Measurements from ENCODE around the gene KCTD5. TPM values are rescaled to one million over a fixed set of nuclear protein-coding genes. Genes with fewer than 3 reads are reported as not detected.

The KCTD5 gene
- total RNA-seq, 1 experiment from 2014 or later = 66.5 TPM

GRCh38 chr16:2719328-2720063, 37.2 kb downstream of the KCTD5 start:
- H3K4me3 ChIP-seq = peak overlapping the region; percentile 64

GRCh38 chr16:2720064-2720457, 37.7 kb downstream of the KCTD5 start, which contains the start of gene PRSS27:
Gene PRSS27, minus strand, starts transcription at chr16:2720224. Its CDS starts 64 bp downstream, at chr16:2720160.
- CTCF ChIA-PET = interaction anchor here (1.1 kb wide), 1 partner anchor 70 kb away, joined by 11 read pairs; no protein-coding TSS in a partner anchor

More at GRCh38 chr16:2719328-2720063, 37.2 kb downstream of the KCTD5 start:
- POLR2A ChIA-PET (ENCODE audit: unreplicated experiment) = interaction anchor here (0.6 to 0.8 kb wide), 4 partner anchors 37 to 139 kb away, joined by 3 read pairs; partner anchors contain the start of genes ELOB and KCTD5
- peak; percentile 82 to 90 for DNase-seq
- Histone ChIP-seq H3K9me3 (ENCODE audit: insufficient read depth, low read depth) (no peaks in the 10 kb centered on the region), H3K4me2 (peak overlapping the region; percentile 94), H3K4me1 (replicated peaks; ENCODE audit: insufficient read depth) (peaks cover 34% of the 10 kb centered on the region), H3K27ac (peak overlapping the region; percentile 72), H3K36me3 (ENCODE audit: low read depth) (no peaks in the 10 kb centered on the region), H3K79me2 (ENCODE audit: low read depth) (0 out of 2 replicates have a peak, but pooled peaks cover 4% of the 10 kb centered on the region), H3K9me2 (ENCODE audit: insufficient read depth) (no peaks in the 10 kb centered on the region), H3F3A (ENCODE audit: insufficient read depth, low read depth) (peaks cover 45% of the 10 kb centered on the region), H4K20me1 (ENCODE audit: insufficient read depth) (peaks cover 6% of the 10 kb centered on the region; the same call in 1 of the 2 replicates), H3K27me3 (ENCODE audit: insufficient read depth, low read depth) (no peaks in the 10 kb centered on the region), H2AFZ (0 out of 2 replicates have a peak overlapping the region, but pooled peaks have one; percentile 87)
- TF ChIP-seq CTCF (conservative IDR thresholded peaks at IDR 0.05) (no peak), EZH2 (IDR thresholded peaks at IDR 0.05; ENCODE audit: low read depth) (no peak)
- intact Hi-C loops (cut with micrococcal nuclease; ENCODE audit: unreplicated experiment) = loop anchor here (2.0 to 5.0 kb wide), 3 partner anchors 47 to 388 kb away; no protein-coding TSS in a partner anchor
- BruUV-seq (replicated peaks) = no TSS peak
- CTCF ChIA-PET = interaction anchor here (1.1 kb wide), 1 partner anchor 70 kb away, joined by 11 read pairs; no protein-coding TSS in a partner anchor

More at GRCh38 chr16:2720064-2720457, 37.7 kb downstream of the KCTD5 start, which contains the start of gene PRSS27:
- H3K36me3 ChIP-seq (ENCODE audit: low read depth) = no peaks in the 10 kb centered on the region
- peaks cover 45% of the 10 kb centered on the region for H3F3A ChIP-seq (ENCODE audit: insufficient read depth, low read depth)
- intact Hi-C loops (cut with micrococcal nuclease; ENCODE audit: unreplicated experiment) = loop anchor here (2.0 to 5.0 kb wide), 3 partner anchors 47 to 387 kb away; no protein-coding TSS in a partner anchor
- no peaks in the 10 kb centered on the region for H3K9me2 ChIP-seq (ENCODE audit: insufficient read depth)
- H3K4me1 ChIP-seq (replicated peaks; ENCODE audit: insufficient read depth) = peaks cover 34% of the 10 kb centered on the region
- peak; percentile 57 to 59 for DNase-seq
- H3K79me2 ChIP-seq (ENCODE audit: low read depth) = 0 out of 2 replicates have a peak, but pooled peaks cover 4% of the 10 kb centered on the region
- POLR2A ChIA-PET (ENCODE audit: unreplicated experiment) = interaction anchor here (0.8 kb wide), 1 partner anchor 38 kb away, joined by 3 read pairs; the partner anchor contains the start of gene KCTD5
- H4K20me1 ChIP-seq (ENCODE audit: insufficient read depth) = peaks cover 6% of the 10 kb centered on the region; the same call in 1 of the 2 replicates
- H3K4me3 ChIP-seq = peak within 1 kb of the TSS; percentile 64
- peak within 1 kb of the TSS; percentile 87 for H2AFZ ChIP-seq
- peak within 1 kb of the TSS; percentile 94 for H3K4me2 ChIP-seq
- no peaks in the 10 kb centered on the region for H3K27me3 ChIP-seq (ENCODE audit: insufficient read depth, low read depth)
- no peak for TF ChIP-seq EZH2 (IDR thresholded peaks at IDR 0.05; ENCODE audit: low read depth)
- TF ChIP-seq CTCF (conservative IDR thresholded peaks at IDR 0.05) = no peak
- H3K27ac ChIP-seq = peak within 1 kb of the TSS; percentile 72
- no peaks in the 10 kb centered on the region for H3K9me3 ChIP-seq (ENCODE audit: insufficient read depth, low read depth)
- BruUV-seq (replicated peaks) = no TSS peak

Data from PC-9 (cell line).